Activated CD8-positive, alpha-beta memory T cell treated with anti-CD3 and anti-CD28 coated beads, Interleukin-2, amount 50 U/mL, for 4 hours (primary cell): Measurements from ENCODE around the gene ORAI3.
A peak's percentile ranks its signal among the peaks of the same experiment; 100 is the strongest.

Experiments used
- DNase-seq: peaks from one replicate; pipeline ENCODE4 v3.0.0-alpha.2; 2020

The ORAI3 gene

GRCh38 chr16:30947859-30948666 is 805 bp upstream of the ORAI3 start:
- DNase-seq = no peak

GRCh38 chr16:30949650-30950515 is 1.0 kb downstream of the ORAI3 start:
- DNase-seq = no peak

DNA sequence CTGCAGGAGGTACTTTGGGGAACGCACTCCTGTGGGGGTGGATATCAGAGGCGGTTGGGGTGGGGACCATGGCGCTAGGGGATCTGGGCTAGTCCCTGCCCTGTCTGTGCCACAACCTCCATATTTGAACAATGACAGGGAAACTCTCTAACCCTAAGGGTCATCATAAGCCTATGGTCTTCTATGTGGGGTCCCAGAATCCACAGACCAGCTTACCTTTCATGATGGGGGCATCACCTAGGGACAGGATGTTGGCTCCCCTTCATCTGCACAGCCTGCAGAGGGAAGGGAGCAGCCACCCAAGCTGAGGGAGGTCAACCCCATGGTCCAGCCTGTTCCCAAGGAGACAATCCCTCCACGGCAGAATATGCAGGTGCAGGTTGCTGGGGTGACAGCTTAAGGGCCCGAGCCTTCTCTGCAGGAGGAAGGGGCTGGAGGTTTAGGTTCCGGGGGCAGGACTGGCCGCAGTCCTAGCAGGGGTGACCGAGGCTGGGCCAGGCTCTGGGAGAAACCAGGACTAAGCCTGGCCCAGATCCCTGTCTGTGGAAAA is 1.7 kb downstream of the ORAI3 start:
- DNase-seq = no peak

DNA sequence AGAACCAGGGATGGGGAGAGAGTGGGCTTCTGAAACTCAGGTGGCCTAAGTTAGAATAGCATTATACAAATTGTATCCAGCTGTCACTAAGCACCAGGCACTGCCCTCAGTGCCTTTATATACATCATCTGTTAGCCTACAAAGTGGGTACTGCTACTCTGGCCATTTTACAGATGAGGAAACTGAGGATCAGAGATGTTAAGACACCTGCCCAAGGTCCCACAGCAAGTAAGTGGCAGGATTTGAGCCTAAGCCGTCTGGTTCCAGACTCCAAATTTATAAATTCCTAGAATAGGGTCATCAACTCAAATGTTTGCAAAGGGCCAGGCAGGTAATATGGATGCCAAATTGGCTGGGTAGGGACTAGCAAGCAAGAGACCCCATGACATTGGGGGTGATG is 2.3 kb downstream of the ORAI3 start:
- DNase-seq = no peak

DNA sequence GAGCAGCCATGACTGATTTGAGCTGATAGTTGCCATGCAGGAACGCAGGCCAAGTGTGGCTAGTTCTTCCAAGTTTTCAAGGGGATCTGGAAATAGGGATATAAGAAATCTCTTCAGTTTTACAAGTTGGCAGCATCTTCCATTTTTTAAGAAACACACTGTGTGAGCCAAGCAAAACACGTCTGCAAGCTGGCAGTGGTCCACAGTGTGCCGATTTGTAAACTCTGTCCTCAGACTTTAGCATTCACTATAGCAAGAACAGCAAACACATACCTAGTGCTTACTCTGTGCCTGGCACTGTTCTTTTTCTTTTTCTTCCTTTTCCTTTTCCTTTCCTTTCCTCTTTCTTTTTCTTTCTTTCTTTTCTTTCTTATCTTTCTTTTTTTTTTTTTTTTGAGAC is 2.9 kb downstream of the ORAI3 start:
- DNase-seq = no peak

GRCh38 chr16:30953111-30953510 is 4.2 kb downstream of the ORAI3 start:
- no peak for DNase-seq

DNA sequence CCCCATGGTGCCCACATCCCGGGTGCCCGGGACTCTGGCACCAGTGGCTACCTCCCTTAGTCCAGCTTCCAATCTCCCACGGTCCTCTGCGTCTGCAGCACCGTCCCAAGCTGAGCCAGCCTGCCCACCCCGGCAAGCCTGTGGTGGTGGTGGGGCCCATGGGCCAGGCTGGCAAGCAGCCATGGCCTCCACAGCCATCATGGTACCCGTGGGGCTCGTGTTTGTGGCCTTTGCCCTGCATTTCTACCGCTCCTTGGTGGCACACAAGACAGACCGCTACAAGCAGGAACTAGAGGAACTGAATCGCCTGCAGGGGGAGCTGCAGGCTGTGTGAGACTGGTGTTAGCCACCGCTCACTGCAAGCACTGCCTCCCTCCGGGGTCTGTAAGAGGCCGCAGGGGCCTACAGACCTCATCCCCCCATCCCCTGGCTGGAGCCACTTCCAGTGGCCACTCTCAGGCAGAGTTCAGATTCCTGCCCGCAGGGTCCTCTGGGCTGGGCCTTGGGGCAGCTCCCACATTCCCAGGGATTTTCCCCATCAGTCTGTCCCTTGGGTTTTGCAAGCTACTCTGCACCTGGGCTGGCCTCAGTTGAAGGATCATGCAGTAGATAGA is 4.8 kb downstream of the ORAI3 start:
- peak; percentile 61 for DNase-seq

GRCh38 chr16:30954993-30955392 is 6.1 kb downstream of the ORAI3 start:
- no peak for DNase-seq

DNA sequence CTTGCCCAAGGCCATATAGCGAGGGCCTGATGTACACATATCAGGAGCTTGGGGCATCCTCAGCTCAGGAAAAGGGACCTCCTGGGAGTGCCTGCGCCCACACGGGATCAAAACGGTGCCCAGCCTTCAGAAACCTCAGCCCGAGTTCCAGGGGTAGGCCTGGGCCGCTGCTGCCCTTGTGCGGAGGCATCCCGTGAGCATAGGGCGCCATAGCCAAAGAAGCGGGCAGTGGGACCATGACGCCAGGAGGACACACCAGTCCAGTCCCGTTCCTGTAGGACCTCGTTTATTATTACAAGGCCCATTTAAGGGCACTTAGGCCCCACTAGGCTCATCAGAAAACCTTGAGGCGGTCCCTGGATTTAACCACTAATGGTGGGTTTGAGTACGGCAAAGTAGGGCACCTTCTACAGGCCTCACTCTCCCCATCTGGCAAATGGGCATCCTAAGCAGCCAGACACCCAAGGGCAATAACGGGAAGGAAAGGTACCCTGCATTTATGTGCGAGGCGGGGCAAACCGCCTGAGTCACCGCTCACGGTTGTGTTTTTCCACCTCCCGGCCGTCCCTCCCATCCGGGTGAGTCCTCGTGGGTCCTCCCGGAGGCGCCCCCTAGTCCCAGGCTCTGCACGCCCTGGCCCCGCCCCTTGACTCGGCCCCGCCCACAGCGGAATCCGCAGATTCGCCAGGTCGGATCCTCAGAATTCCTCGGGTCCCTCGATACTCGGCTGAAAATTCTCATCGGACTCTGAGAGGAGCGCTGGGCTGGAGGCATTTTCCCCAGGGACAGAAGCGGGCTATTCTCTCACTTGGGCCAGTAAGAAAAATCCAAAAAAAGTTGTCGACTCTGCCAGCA is 8.0 kb downstream of the ORAI3 start:
- peak; percentile 93 for DNase-seq

DNA sequence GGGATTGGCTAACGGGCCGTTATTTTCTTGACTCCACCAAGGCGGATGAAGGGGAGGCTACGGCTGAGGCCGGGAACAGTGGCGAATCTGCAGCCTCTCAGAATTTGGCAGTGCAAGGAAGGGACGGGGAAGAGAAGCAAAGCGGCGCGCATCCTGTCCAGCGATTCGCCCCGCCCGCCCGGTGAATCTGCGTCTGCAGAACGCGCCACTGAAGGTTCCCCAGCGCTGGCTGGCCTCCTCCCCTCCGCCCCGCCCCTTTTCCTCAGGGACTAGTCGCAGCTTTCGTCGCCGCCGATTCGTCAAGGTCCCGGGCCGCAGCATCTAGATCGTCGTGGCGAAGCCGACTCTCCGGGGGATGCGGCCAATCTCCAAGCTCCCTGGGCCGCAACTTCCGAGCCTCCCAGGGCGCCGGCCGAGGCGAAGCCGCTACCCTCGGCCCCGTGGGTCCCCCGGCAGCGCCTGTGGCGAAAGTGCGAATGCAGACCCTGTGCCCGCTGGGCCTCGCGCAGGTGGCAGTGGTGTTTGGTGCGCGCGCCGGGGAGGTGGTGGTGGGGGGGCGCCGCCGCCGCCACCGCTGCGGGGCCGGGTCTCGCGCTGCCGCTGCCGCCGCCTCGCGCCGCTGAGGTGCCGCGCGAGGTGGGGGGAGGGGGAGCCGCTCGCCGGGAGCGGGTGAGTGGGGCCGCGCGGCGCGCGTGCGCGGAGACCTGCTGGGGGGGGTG is 8.7 kb downstream of the ORAI3 start, which contains the start of gene SETD1A:
SETD1A (plus strand) TSS at position 299 of the 719 bp plus-strand sequence. CDS start 978 bp downstream, outside the sequence.
- peak; percentile 96 for DNase-seq

GRCh38 chr16:30958175-30959079 is 9.6 kb downstream of the ORAI3 start:
- DNase-seq = no peak

DNA sequence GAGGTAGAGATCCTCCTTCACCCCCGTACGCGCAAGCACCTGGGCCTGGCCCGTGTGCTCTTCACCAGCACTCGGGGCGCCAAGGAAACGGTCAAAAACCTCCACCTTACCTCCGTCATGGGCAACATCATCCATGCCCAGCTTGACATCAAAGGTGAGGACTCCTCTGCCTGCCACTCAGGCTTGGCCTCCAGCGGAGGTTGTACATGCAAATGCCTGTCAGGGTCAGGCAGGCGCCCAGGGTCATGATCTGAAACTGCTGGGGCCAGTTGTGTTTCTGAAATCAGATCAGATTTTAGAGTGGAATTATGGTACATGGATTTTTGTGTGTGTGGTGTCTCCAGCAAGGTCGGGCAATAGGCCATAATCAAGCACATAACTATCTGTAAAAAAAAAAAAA is 12.5 kb downstream of the ORAI3 start:
- no peak for DNase-seq

DNA sequence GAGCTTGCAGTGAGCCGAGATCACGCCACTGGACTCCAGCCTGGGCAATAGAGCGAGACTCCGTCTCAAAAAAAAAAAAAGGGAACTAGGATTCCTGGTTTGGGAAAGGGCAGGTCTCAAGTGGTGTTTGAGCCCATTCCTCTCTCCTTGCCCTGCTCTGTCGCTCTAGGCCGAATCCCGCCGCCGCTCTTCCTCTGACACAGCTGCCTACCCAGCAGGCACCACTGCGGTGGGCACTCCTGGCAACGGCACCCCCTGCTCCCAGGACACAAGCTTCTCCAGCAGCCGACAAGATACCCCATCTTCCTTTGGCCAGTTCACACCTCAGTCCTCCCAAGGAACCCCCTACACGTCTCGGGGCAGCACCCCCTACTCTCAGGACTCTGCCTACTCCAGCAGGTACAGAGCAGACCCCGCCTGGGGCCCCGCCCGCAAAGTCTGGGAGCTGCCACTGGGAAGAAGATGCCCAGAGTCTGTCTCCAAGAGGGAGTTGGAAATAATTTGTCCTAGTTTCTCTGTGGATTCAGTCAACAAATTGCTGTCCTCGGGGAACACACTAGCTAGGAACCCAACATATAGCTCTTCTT is 15.2 kb downstream of the ORAI3 start:
- no peak for DNase-seq

GRCh38 chr16:30964574-30965226 is 15.8 kb downstream of the ORAI3 start:
- DNase-seq = no peak

DNA sequence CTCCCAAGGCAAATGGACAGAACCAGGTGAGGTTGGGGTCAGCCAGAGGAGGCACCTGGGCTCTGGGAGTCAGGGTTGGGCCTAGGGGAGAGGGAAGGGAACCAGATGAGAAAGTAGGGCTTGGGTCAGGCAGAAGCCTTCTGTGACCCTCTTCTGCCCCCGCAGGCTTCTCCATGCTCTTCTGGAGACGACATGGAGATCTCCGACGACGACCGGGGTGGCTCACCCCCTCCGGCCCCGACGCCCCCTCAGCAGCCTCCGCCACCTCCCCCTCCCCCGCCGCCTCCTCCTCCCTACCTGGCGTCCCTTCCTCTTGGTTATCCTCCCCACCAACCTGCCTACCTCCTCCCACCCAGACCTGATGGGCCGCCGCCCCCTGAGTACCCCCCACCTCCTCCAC is 16.6 kb downstream of the ORAI3 start:
- DNase-seq = no peak

DNA sequence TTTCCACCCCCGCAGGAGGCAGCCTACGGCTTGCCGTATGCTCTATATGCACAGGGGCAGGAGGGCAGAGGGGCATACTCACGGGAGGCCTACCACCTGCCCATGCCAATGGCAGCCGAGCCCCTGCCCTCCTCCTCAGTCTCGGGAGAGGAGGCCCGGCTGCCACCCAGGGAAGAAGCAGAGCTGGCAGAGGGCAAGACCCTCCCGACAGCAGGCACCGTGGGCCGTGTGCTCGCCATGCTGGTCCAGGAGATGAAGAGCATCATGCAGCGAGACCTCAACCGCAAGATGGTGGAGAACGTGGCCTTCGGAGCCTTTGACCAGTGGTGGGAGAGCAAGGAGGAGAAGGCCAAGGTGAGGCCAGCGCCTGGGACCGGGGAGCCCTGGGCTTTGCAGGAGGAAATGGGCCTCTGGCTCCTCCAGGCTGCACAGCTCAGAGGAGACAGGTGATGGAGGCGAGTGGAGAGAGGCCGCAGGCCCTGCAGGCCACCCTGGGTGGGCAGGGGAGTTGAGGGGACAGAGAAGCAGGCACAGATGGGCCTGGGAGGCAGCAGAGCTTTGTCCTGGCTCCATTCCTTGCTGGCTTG is 17.3 kb downstream of the ORAI3 start:
- DNase-seq = no peak

DNA sequence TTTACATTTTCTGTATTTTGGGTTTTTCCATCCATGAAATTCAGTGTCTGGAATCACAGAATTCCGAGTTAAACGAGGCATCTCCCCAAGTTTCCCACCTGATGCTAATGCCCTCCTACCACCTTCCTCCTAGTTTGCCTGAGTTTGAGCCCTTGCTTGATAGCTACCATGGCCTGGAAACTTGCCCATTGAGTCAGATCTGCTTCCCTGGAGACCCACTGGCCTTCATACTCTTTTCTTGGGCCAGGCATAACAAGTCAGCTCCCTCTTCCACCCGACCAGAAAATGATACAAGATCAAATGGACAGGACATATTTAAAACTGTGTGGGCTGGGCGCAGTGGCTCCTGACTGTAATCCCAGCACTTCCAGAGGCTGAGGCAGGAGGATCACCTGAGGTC is 18.9 kb downstream of the ORAI3 start:
- DNase-seq = no peak

- no peak for DNase-seq
Measured at GRCh38 chr16:30969246-30969842, 20.5 kb downstream of the ORAI3 start.

DNA sequence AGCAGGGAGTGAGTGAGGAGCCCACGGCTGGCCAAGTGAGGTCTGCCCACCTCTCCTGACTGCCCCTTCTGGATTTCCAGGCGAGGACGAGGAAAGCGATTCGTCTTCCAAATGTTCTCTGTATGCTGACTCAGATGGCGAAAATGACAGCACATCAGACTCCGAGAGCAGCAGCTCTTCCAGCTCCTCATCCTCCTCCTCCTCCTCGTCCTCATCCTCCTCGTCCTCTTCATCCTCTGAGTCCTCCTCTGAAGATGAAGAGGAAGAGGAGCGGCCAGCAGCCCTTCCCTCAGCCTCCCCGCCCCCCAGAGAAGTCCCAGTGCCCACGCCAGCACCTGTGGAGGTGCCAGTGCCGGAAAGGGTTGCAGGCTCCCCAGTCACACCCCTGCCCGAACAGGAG is 22.4 kb downstream of the ORAI3 start:
- DNase-seq = no peak
